PC-9 (cell line): ENCODE measurements around the gene NRG2.

Experiments used
- CTCF ChIP-seq: fragments of 200-600 bp; sonication (generic); conservative IDR thresholded peaks from 2 replicates; pipeline ENCODE4 v1.6.1; 2017; ENCODE audit warnings: mixed run types, antibody characterized with exemption, mild to moderate bottlenecking, moderate library complexity
- EZH2 ChIP-seq: fragments of 200-600 bp; sonication (generic); IDR thresholded peaks from 2 replicates; pipeline ENCODE4 v1.8.0; 2017; ENCODE audit warnings: antibody characterized with exemption, low read depth

DNA sequence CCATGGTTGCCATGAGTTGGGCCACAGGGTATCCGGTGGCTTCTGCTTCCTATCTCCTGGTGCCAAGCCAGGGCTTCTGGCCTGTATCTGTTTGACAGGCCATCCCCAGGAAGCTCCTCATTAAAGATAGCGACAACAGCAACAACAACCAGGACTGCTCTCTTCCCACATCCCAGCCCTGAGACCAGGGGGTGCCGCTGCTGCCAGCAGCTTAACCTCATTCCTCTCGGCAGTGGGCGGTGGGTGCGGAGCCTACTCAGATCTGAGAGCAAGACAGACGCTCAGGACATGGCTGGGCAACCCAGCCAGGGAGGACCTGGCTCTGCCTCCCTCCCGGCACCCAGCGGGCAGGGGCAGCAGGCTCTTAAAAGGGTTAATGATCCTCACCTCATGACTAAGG is 149.2 kb downstream of the NRG2 start:
- no peak for TF ChIP-seq CTCF
- no peak for TF ChIP-seq EZH2
